Fibroblast of mammary gland (primary cell): Measurements from ENCODE around the gene SMARCE1.

Source experiments
- DNase-seq: peaks from one replicate; pipeline ENCODE4 v3.0.0-alpha.2; 2010; ENCODE audit warnings: low read depth
- H3K4me3 ChIP-seq: 2 replicates; pipeline ENCODE4 v1.5.1; 2011; ENCODE audit warnings: low read depth, mild to moderate bottlenecking, low read length, moderate library complexity; ENCODE audit not compliant: control insufficient read depth
- CTCF ChIP-seq: conservative IDR thresholded peaks from 2 replicates; pipeline ENCODE4 v1.5.1; 2011; ENCODE audit warnings: low read depth, low read length, inconsistent platforms; ENCODE audit not compliant: control insufficient read depth, insufficient read depth

The SMARCE1 gene

GRCh38 chr17:40598619-40599467, 48.8 kb downstream of the SMARCE1 start:
- peak; percentile 97 for DNase-seq
- H3K4me3 ChIP-seq: no peak overlapping the region
- no peak for TF ChIP-seq CTCF

DNA sequence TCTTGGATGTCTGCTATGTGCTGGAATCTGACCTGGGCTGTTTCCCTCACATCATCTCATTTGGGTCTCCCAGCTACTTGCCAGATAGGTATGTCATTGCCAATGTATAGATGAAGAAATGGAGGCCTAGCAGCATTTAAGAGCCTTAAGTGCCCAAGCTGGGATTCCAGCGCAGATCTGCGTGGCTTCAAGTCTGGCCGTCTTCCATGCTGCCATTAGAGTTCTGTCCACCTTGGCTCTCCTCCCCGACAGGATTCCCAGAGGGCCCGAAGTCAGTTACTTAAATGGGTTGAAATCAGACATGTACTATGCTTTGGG, 49.4 kb downstream of the SMARCE1 start:
- no peak overlapping the region for H3K4me3 ChIP-seq
- no peak for TF ChIP-seq CTCF
- no peak for DNase-seq

GRCh38 chr17:40597556-40598300, 49.9 kb downstream of the SMARCE1 start:
- no peak overlapping the region for H3K4me3 ChIP-seq
- DNase-seq: no peak
- TF ChIP-seq CTCF: no peak

DNA sequence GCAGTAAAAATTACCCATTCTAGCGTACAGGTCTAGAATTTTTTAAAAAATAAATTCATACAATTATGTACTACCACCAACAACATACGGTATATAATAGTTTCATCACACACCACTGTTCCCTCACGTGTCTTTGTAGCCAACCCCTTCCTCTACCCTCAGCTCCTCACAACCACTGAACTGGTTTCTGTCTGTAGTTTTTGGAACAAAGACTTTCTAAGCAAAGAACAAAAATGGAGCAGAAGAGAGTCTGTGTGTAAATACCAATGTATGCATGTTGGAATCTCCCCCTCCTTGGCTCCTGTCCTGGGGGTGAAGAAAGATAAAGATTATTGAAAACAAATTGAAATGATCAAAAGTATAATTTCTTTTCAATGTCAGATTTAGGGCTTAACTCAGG, 50.5 kb downstream of the SMARCE1 start:
- DNase-seq: no peak
- no peak overlapping the region for H3K4me3 ChIP-seq
- no peak for TF ChIP-seq CTCF

- no peak for TF ChIP-seq CTCF
- DNase-seq: peak; percentile 35
- no peak overlapping the region for H3K4me3 ChIP-seq
These were observed 51.2 kb downstream of the SMARCE1 start for GRCh38 chr17:40596261-40596919.

- no peak for TF ChIP-seq CTCF
- DNase-seq: no peak
These were observed 56.9 kb downstream of the SMARCE1 start for GRCh38 chr17:40590742-40591141.

More at GRCh38 chr17:40590742-40591141, 56.9 kb downstream of the SMARCE1 start:
- H3K4me3 ChIP-seq: no peak overlapping the region
